T-helper 2 cell treated with Interferon-gamma antibody and Interleukin-4, amounts not matched to agents 5 μg/mL and 100 μg/mL, for 36 hours (primary cell): ENCODE data around the gene DGUOK.
A peak's percentile ranks its signal among the peaks of the same experiment; 100 is the strongest.

ENCODE experiments used
- DNase-seq: peaks from one replicate; pipeline ENCODE4 v3.0.0; 2021; ENCODE audit warnings: low spot score
- H3K27ac Mint-ChIP-seq: one replicate; pipeline ENCODE4 v1.8.0; 2021; ENCODE audit warnings: mild to moderate bottlenecking, mixed read lengths
- H3K27me3 Mint-ChIP-seq: one replicate; pipeline ENCODE4 v1.8.0; 2021; ENCODE audit warnings: low read depth, mixed read lengths
- H3K36me3 Mint-ChIP-seq: one replicate; pipeline ENCODE4 v1.8.0; 2021; ENCODE audit warnings: low read depth, mixed read lengths
- H3K4me1 Mint-ChIP-seq: one replicate; pipeline ENCODE4 v1.8.0; 2021; ENCODE audit warnings: low read depth, mixed read lengths
- H3K4me3 Mint-ChIP-seq: one replicate; pipeline ENCODE4 v1.8.0; 2022; ENCODE audit warnings: mild to moderate bottlenecking, moderate library complexity, mixed read lengths
- H3K9me3 Mint-ChIP-seq: one replicate; pipeline ENCODE4 v1.8.0; 2021; ENCODE audit warnings: mixed read lengths

Gene DGUOK

GRCh38 chr2:74002505-74003421, 76.1 kb downstream of the DGUOK start:
- Mint-ChIP-seq H3K9me3 (no peaks in the 10 kb centered on the region), H3K36me3 (peaks cover 8% of the 10 kb centered on the region), H3K4me3 (peak overlapping the region; percentile 82), H3K27ac (peak overlapping the region; percentile 63), H3K4me1 (peaks cover 51% of the 10 kb centered on the region), H3K27me3 (no peaks in the 10 kb centered on the region)
- DNase-seq = peak; percentile 84

- Mint-ChIP-seq H3K9me3 (no peaks in the 10 kb centered on the region), H3K4me1 (peaks cover 44% of the 10 kb centered on the region), H3K4me3 (peak overlapping the region; percentile 82), H3K27ac (no peak overlapping the region), H3K27me3 (no peaks in the 10 kb centered on the region), H3K36me3 (peaks cover 6% of the 10 kb centered on the region)
- DNase-seq = no peak
Measured at GRCh38 chr2:74003494-74004211, 77.0 kb downstream of the DGUOK start.

- Mint-ChIP-seq H3K9me3 (no peaks in the 10 kb centered on the region), H3K27me3 (no peaks in the 10 kb centered on the region), H3K27ac (no peak overlapping the region), H3K4me3 (peak overlapping the region; percentile 5), H3K36me3 (peaks cover 6% of the 10 kb centered on the region), H3K4me1 (peaks cover 37% of the 10 kb centered on the region)
- DNase-seq = no peak
Measured at GRCh38 chr2:74004212-74005182, 77.8 kb downstream of the DGUOK start.

GRCh38 chr2:74005786-74006185, 79.1 kb downstream of the DGUOK start:
- no peak for DNase-seq
- Mint-ChIP-seq H3K9me3 (no peaks in the 10 kb centered on the region), H3K4me1 (peaks cover 28% of the 10 kb centered on the region), H3K4me3 (no peak overlapping the region), H3K27ac (no peak overlapping the region), H3K27me3 (no peaks in the 10 kb centered on the region), H3K36me3 (peaks cover 8% of the 10 kb centered on the region)

GRCh38 chr2:74006459-74006858, 79.8 kb downstream of the DGUOK start:
- no peak overlapping the region for H3K4me3 Mint-ChIP-seq

GRCh38 chr2:74007121-74007520, 80.4 kb downstream of the DGUOK start:
- Mint-ChIP-seq H3K27me3 (no peaks in the 10 kb centered on the region), H3K36me3 (peaks cover 4% of the 10 kb centered on the region), H3K9me3 (no peaks in the 10 kb centered on the region), H3K27ac (no peak overlapping the region), H3K4me3 (no peak overlapping the region), H3K4me1 (peaks cover 16% of the 10 kb centered on the region)
- no peak for DNase-seq

More at GRCh38 chr2:74006459-74006858, 79.8 kb downstream of the DGUOK start:
- DNase-seq = no peak
- Mint-ChIP-seq H3K36me3 (peaks cover 8% of the 10 kb centered on the region), H3K27ac (no peak overlapping the region), H3K9me3 (no peaks in the 10 kb centered on the region), H3K4me1 (peaks cover 22% of the 10 kb centered on the region), H3K27me3 (no peaks in the 10 kb centered on the region)

GRCh38 chr2:74007711-74008110, 81.0 kb downstream of the DGUOK start:
- peaks cover 4% of the 10 kb centered on the region for H3K36me3 Mint-ChIP-seq
- H3K9me3 Mint-ChIP-seq = no peaks in the 10 kb centered on the region
- DNase-seq = no peak
- no peaks in the 10 kb centered on the region for H3K27me3 Mint-ChIP-seq
- H3K4me1 Mint-ChIP-seq = peaks cover 17% of the 10 kb centered on the region
- H3K4me3 Mint-ChIP-seq = no peak overlapping the region
- no peak overlapping the region for H3K27ac Mint-ChIP-seq
